A549 (cell line): ENCODE measurements around the gene APOBEC3G. TPM values are rescaled to one million over a fixed set of nuclear protein-coding genes. Genes with fewer than 3 reads are reported as not detected.

Experiments used
- ATAC-seq, 2 experiments: fragments of 200-7000 bp in 1 of 2; fragments of >200 bp in 1 of 2; cut with Nextera tagmentation in 1 of 2; cut with Tn5 transposase in 1 of 2; 3 replicates each; pipeline versions ENCODE4 v1.8.0 to v1.9.1; 2018 to 2020; ENCODE audit warnings: mild to moderate bottlenecking in 1 of 2, moderate library complexity in 1 of 2
- CTCF ChIA-PET: fragments of 300-600 bp; sonication (Branson Sonifier 250); formaldehyde crosslinking; extraction: SDS; loops from one replicate; lab custom pipeline; 2021; ENCODE audit warnings: antibody characterized with exemption, inconsistent platforms; lab: Yijun Ruan, JAX
- POLR2A ChIA-PET: fragments of 350-600 bp; formaldehyde crosslinking; extraction: SDS; loops from one replicate; lab custom pipeline; 2021; ENCODE audit warnings: antibody characterized with exemption, inconsistent platforms; lab: Yijun Ruan, JAX
- DNase-seq, 2 experiments: peaks; one replicate each; pipeline versions ENCODE4 v3.0.0 to v3.0.0-alpha.2; 2011 to 2016; ENCODE audit warnings: low read depth in 1 of 2, low spot score in 1 of 2
- FAIRE-seq: peaks from 2 replicates; lab custom pipeline; 2011; peaks lifted over from hg19 to GRCh38; lab: Jason Lieb, UNC
- H3K27ac ChIP-seq, 2 experiments: fragments of >200 bp; sonication (Bioruptor Twin); formaldehyde crosslinking; 3 replicates each; pipeline ENCODE4 v1.5.1; 2016 to 2017
- H3K4me1 ChIP-seq: fragments of >200 bp; sonication (Bioruptor Twin); formaldehyde crosslinking; 3 replicates; pipeline ENCODE4 v1.6.1; 2016
- H3K4me2 ChIP-seq: fragments of >200 bp; sonication (Bioruptor Twin); formaldehyde crosslinking; 3 replicates; pipeline ENCODE4 v1.6.1; 2016
- H3K4me3 ChIP-seq: fragments of >200 bp; sonication (Bioruptor Twin); formaldehyde crosslinking; 3 replicates; pipeline ENCODE4 v1.5.1; 2016
- H3K9me3 ChIP-seq: fragments of >200 bp; sonication (Bioruptor Twin); formaldehyde crosslinking; 3 replicates; pipeline ENCODE4 v1.6.1; 2016
- ATOH8 ChIP-seq: fragments of 250-450 bp; sonication (Bioruptor Pico); IDR thresholded peaks from 2 replicates; pipeline ENCODE4 v1.5.0; 2020; ENCODE audit warnings: low read depth, mild to moderate bottlenecking, moderate library complexity
- CBX2 ChIP-seq: fragments of 200-600 bp; sonication (generic); IDR thresholded peaks from 2 replicates; pipeline ENCODE4 v1.6.1; 2016; ENCODE audit warnings: low read depth, mild to moderate bottlenecking, borderline replicate concordance
- CHD2 ChIP-seq: fragments of 150-350 bp; IDR thresholded peaks from 2 replicates; pipeline ENCODE4 v1.6.1; 2014; ENCODE audit warnings: low read length; ENCODE audit not compliant: partially characterized antibody
- CHD4 ChIP-seq: fragments of 200-600 bp; sonication (generic); IDR thresholded peaks from 2 replicates; pipeline ENCODE4 v1.6.1; 2016; ENCODE audit warnings: antibody characterized with exemption, mild to moderate bottlenecking, borderline replicate concordance
- CTCF ChIP-seq: fragments of >200 bp; sonication (Bioruptor Twin); formaldehyde crosslinking; IDR thresholded peaks from 3 replicates; pipeline ENCODE4 v1.5.1; 2016
- EP300 ChIP-seq, 2 experiments: fragments of >200 bp; sonication (Bioruptor Twin); formaldehyde crosslinking; IDR thresholded peaks; 2 replicates in 1 of 2; 3 replicates in 1 of 2; pipeline ENCODE4 v1.6.1; 2016 to 2017
- ESRRA ChIP-seq: fragments of 150-350 bp; IDR thresholded peaks from 2 replicates; pipeline ENCODE4 v1.6.1; 2014; ENCODE audit warnings: mild to moderate bottlenecking, low read length, borderline replicate concordance
- FOSB ChIP-seq: fragments of 250-450 bp; sonication (Bioruptor Pico); IDR thresholded peaks from 2 replicates; pipeline ENCODE4 v1.5.0; 2020; ENCODE audit warnings: mild to moderate bottlenecking, moderate library complexity
- FOSL2 ChIP-seq, 2 experiments: fragments of 450-650 bp in 1 of 2; fragments of >200 bp in 1 of 2; sonication (Bioruptor Twin) in 1 of 2; formaldehyde crosslinking; IDR thresholded peaks; 2 replicates each; pipeline versions ENCODE4 v1.5.0 to v1.6.1; 2016 to 2020; ENCODE audit warnings: mild to moderate bottlenecking in 1 of 2, moderate library complexity in 1 of 2
- FOXS1 ChIP-seq: fragments of 250-450 bp; sonication (Bioruptor Pico); IDR thresholded peaks from 2 replicates; pipeline ENCODE4 v1.5.0; 2020; ENCODE audit warnings: mild to moderate bottlenecking, moderate library complexity
- GATA3 ChIP-seq: IDR thresholded peaks from 2 replicates; pipeline ENCODE4 v1.6.1; 2012; ENCODE audit warnings: borderline replicate concordance
- HDAC2 ChIP-seq: fragments of 200-600 bp; sonication (generic); IDR thresholded peaks from 2 replicates; pipeline ENCODE4 v1.6.1; 2016
- HOXB13 ChIP-seq: fragments of 250-450 bp; sonication (Bioruptor Pico); IDR thresholded peaks from 2 replicates; pipeline ENCODE4 v1.5.0; 2020; ENCODE audit warnings: low read depth, mild to moderate bottlenecking, moderate library complexity
- JUN ChIP-seq, 2 experiments: fragments of >200 bp; sonication (Bioruptor Twin); formaldehyde crosslinking; IDR thresholded peaks; 2 replicates in 1 of 2; 3 replicates in 1 of 2; pipeline ENCODE4 v1.6.1; 2016 to 2017
- KDM1A ChIP-seq: fragments of 200-600 bp; sonication (generic); IDR thresholded peaks from 2 replicates; pipeline ENCODE4 v1.6.1; 2016; ENCODE audit warnings: low read depth, mild to moderate bottlenecking
- KDM5A ChIP-seq: fragments of 200-600 bp; sonication (generic); IDR thresholded peaks from 2 replicates; pipeline ENCODE4 v1.6.1; 2016; ENCODE audit warnings: antibody characterized with exemption, mild to moderate bottlenecking
- MAFK ChIP-seq: fragments of 450-650 bp; IDR thresholded peaks from 2 replicates; pipeline ENCODE4 v1.6.1; 2014; ENCODE audit not compliant: partially characterized antibody
- MAX ChIP-seq: IDR thresholded peaks from 2 replicates; pipeline ENCODE4 v1.6.1; 2012
- MYC ChIP-seq: IDR thresholded peaks from 2 replicates; pipeline ENCODE4 v1.6.1; 2012; ENCODE audit warnings: mild to moderate bottlenecking, inconsistent platforms, low read length, improper control_type of control experiment, borderline replicate concordance
- NPAS2 ChIP-seq: fragments of 250-450 bp; sonication (Bioruptor Pico); IDR thresholded peaks from 2 replicates; pipeline ENCODE4 v1.8.0; 2022; ENCODE audit warnings: mild to moderate bottlenecking, moderate library complexity, borderline replicate concordance
- NR3C1 ChIP-seq: fragments of >200 bp; sonication (Bioruptor Twin); formaldehyde crosslinking; IDR thresholded peaks from 3 replicates; pipeline ENCODE4 v1.6.1; 2017
- PBX3 ChIP-seq: IDR thresholded peaks from 2 replicates; pipeline ENCODE4 v1.6.1; 2012
- PHF8 ChIP-seq: fragments of 200-600 bp; sonication (generic); IDR thresholded peaks from 2 replicates; pipeline ENCODE4 v1.6.1; 2016; ENCODE audit warnings: low read depth, mild to moderate bottlenecking, antibody characterized with exemption, moderate library complexity, borderline replicate concordance
- RARB ChIP-seq: fragments of 250-450 bp; sonication (Bioruptor Pico); IDR thresholded peaks from 2 replicates; pipeline ENCODE4 v1.8.0; 2021; ENCODE audit warnings: mild to moderate bottlenecking, moderate library complexity
- RCOR1 ChIP-seq: fragments of 150-350 bp; IDR thresholded peaks from 2 replicates; pipeline ENCODE4 v1.6.1; 2014; ENCODE audit warnings: antibody characterized with exemption, low read length, low read depth
- RFX5 ChIP-seq: fragments of 450-650 bp; IDR thresholded peaks from 2 replicates; pipeline ENCODE4 v1.7.1; 2014; ENCODE audit warnings: antibody characterized with exemption, mild to moderate bottlenecking, moderate library complexity
- SREBF2 ChIP-seq: fragments of 450-650 bp; IDR thresholded peaks from 2 replicates; pipeline ENCODE4 v1.6.1; 2014; ENCODE audit warnings: mild to moderate bottlenecking, moderate library complexity
- TP53 ChIP-seq: fragments of 250-450 bp; sonication (Bioruptor Pico); IDR thresholded peaks from 2 replicates; pipeline ENCODE4 v1.5.0; 2021; ENCODE audit warnings: mild to moderate bottlenecking, moderate library complexity
- ZC3H11A ChIP-seq: fragments of 450-650 bp; IDR thresholded peaks from 2 replicates; pipeline ENCODE4 v1.6.1; 2014; ENCODE audit warnings: antibody characterized with exemption, mild to moderate bottlenecking
- ZNF302 ChIP-seq: fragments of 250-450 bp; sonication (Bioruptor Pico); IDR thresholded peaks from 2 replicates; pipeline ENCODE4 v1.9.0; 2021; ENCODE audit warnings: inconsistent platforms, mild to moderate bottlenecking, moderate library complexity
- WGBS: methylation state at CpG from one replicate; pipeline ENCODE4 v1.1.6; 2017; ENCODE audit errors: missing lambda C conversion rate; 5-methylcytosine and 5-hydroxymethylcytosine counted together
- polyA plus RNA-seq, 4 experiments: library from polyadenylated mRNA; depleted of rRNA in 3 of 4; stranded (reverse); fragments of >200 nt; fragmentation: RNase III in 1 of 4; extraction: RNeasy Plus Mini Kit Qiagen cat#74134 plus additional on column Dnase treatment in 1 of 4; gene quantifications; 2 replicates in 3 of 4; 3 replicates in 1 of 4; pipeline ENCODE4 v1.2.3, GENCODE V29; 2011 to 2017

The APOBEC3G gene
- polyA plus RNA-seq, 2 of the 4 experiments (the other 2 are of a cell fraction): not detected

- 55% methylated on average over 9 of the region's 9 CpGs for WGBS
- no peaks in the 10 kb centered on the region for H3K4me1 ChIP-seq
- FAIRE-seq: no peak
- no peak overlapping the region for H3K4me3 ChIP-seq
- no peak overlapping the region for H3K4me2 ChIP-seq
- TF ChIP-seq KDM5A: no peak
- no peak for TF ChIP-seq KDM1A
- no peak for TF ChIP-seq CHD4
- no peak for TF ChIP-seq ESRRA
- TF ChIP-seq FOXS1 (CRISPR knock-in tag): no peak
- TF ChIP-seq CBX2: no peak
- no peak for TF ChIP-seq MAFK
- TF ChIP-seq RARB: no peak
- no peak for TF ChIP-seq ZC3H11A
- TF ChIP-seq ATOH8 (CRISPR knock-in tag): no peak
- no peak for TF ChIP-seq FOSB (CRISPR knock-in tag)
- TF ChIP-seq TP53 (CRISPR knock-in tag): no peak
- no peak for TF ChIP-seq ZNF302 (CRISPR knock-in tag)
- TF ChIP-seq, all 56 proteins: peak for 0
- ChIA-PET CTCF (interaction anchor here (0.7 kb wide), 1 partner anchor 13 kb away, joined by 4 read pairs; no protein-coding TSS in a partner anchor), POLR2A (no interaction called here)
- DNase-seq (no peak), ATAC-seq (no peak)
- Histone ChIP-seq H3K9me3 (no peaks in the 10 kb centered on the region), H3K27ac (no peak overlapping the region)
These were observed 3.1 kb downstream of the APOBEC3G start for GRCh38 chr22:39080052-39080762.

GRCh38 chr22:39081016-39081415 lies 3.9 kb downstream of the APOBEC3G start:
- Histone ChIP-seq H3K4me3 (no peak overlapping the region), H3K4me2 (no peak overlapping the region), H3K4me1 (no peaks in the 10 kb centered on the region), H3K9me3 (no peaks in the 10 kb centered on the region), H3K27ac (no peak overlapping the region)
- FAIRE-seq (no peak), ATAC-seq (no peak), DNase-seq (no peak)
- WGBS: 85% methylated on average over 11 of the region's 12 CpGs
- TF ChIP-seq MAX (no peak), RARB (no peak), RCOR1 (no peak), FOXS1 (CRISPR knock-in tag) (no peak), HOXB13 (no peak), PBX3 (no peak), CHD2 (no peak), PHF8 (no peak)
- POLR2A ChIA-PET: no interaction called here
- CTCF ChIA-PET: interaction anchor here (0.5 to 0.7 kb wide), 2 partner anchors 14 to 240 kb away, joined by 3 to 4 read pairs; no protein-coding TSS in a partner anchor

GRCh38 chr22:39081598-39081997 lies 4.5 kb downstream of the APOBEC3G start:
- ChIA-PET POLR2A (no interaction called here), CTCF (interaction anchor here (0.5 to 0.6 kb wide), 2 partner anchors 15 to 240 kb away, joined by 3 read pairs; partner anchors contain the start of gene APOBEC3H)
- H3K4me3 ChIP-seq: no peak overlapping the region
- no peak overlapping the region for H3K27ac ChIP-seq
- no peak overlapping the region for H3K4me2 ChIP-seq
- no peaks in the 10 kb centered on the region for H3K4me1 ChIP-seq
- DNase-seq (no peak), FAIRE-seq (no peak), ATAC-seq (no peak)
- WGBS: 60% methylated on average over 6 of the region's 8 CpGs
- H3K9me3 ChIP-seq: no peaks in the 10 kb centered on the region
- TF ChIP-seq RARB: no peak
- no peak for TF ChIP-seq ATOH8 (CRISPR knock-in tag)
- TF ChIP-seq MAFK: no peak
- TF ChIP-seq JUN (IDR thresholded peaks at IDR 0.05): no peak
- no peak for TF ChIP-seq GATA3
- TF ChIP-seq FOSL2 (IDR thresholded peaks at IDR 0.05): no peak
- no peak for TF ChIP-seq FOSL2 (CRISPR knock-in tag; IDR thresholded peaks at IDR 0.05)
- no peak for TF ChIP-seq MYC
- TF ChIP-seq SREBF2: no peak
- TF ChIP-seq NPAS2 (CRISPR knock-in tag): no peak
- TF ChIP-seq EP300 (IDR thresholded peaks at IDR 0.05): no peak
- TF ChIP-seq RFX5: no peak
- TF ChIP-seq CTCF: no peak
- TF ChIP-seq HDAC2: no peak
- TF ChIP-seq ZNF302 (CRISPR knock-in tag): no peak
- no peak for TF ChIP-seq NR3C1
